GM12874 (cell line): ENCODE measurements around the gene NSD1.

Source experiments
- CTCF ChIP-seq: IDR thresholded peaks from 2 replicates; pipeline ENCODE4 v1.5.1; 2011; ENCODE audit warnings: low read depth, mild to moderate bottlenecking, control low read depth, low read length, moderate library complexity; ENCODE audit not compliant: insufficient read depth

Gene NSD1

GRCh38 chr5:177265395-177265794, 131.8 kb downstream of the NSD1 start:
- TF ChIP-seq CTCF: no peak

- TF ChIP-seq CTCF: no peak
Measured at GRCh38 chr5:177269232-177269895, 135.8 kb downstream of the NSD1 start.

GRCh38 chr5:177269976-177270375, 136.4 kb downstream of the NSD1 start:
- no peak for TF ChIP-seq CTCF

GRCh38 chr5:177270653-177271052, 137.1 kb downstream of the NSD1 start:
- no peak for TF ChIP-seq CTCF

GRCh38 chr5:177271113-177271512, 137.5 kb downstream of the NSD1 start:
- no peak for TF ChIP-seq CTCF

- TF ChIP-seq CTCF: no peak
Measured at GRCh38 chr5:177275883-177276282, 142.3 kb downstream of the NSD1 start.

- no peak for TF ChIP-seq CTCF
Measured at GRCh38 chr5:177276886-177277285, 143.3 kb downstream of the NSD1 start.

- TF ChIP-seq CTCF: no peak
Measured at GRCh38 chr5:177288191-177288590, 154.6 kb downstream of the NSD1 start.
